CD1c-positive myeloid dendritic cell (primary cell): ENCODE measurements around the gene LBH.

Experiments
- DNase-seq: peaks from one replicate; pipeline ENCODE4 v3.0.0-alpha.2; 2016; ENCODE audit errors: extremely low spot score

The LBH gene

DNA sequence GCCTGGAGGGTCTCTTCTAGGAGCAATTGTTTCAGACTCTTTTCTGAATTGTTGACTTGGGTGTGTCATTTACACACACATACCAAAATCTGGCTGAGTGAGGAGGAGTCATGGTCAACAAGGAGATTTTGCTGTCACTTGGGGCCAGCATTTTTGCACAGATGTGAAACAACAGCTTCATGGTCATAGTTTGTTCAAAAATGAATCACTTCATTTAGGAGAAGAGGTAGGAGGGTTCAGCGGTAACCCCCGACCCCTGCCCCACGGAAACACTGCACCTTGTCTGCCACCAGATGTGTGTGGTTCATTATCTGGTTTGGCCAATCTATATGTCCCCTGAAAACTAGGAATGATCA, 42.2 kb downstream of the LBH start:
- no peak for DNase-seq

DNA sequence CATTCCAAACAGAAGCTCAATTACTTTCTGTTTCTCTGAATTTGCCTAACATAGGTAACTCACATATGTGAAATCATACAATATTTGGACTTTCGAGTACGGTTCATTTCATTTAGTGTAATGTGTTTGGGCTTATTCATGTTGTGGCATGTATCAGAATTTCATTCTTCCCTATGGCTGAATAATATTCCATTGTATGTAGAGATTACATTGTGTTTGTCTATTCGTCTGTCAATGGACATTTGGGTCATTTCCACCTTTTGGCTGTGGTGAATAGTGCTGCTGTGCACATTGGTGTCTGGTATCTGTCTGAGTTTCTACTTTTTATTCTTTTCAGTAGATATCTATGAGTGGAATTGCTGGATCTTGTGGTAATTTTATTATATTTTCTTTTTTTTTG, 43.9 kb downstream of the LBH start:
- no peak for DNase-seq

DNA sequence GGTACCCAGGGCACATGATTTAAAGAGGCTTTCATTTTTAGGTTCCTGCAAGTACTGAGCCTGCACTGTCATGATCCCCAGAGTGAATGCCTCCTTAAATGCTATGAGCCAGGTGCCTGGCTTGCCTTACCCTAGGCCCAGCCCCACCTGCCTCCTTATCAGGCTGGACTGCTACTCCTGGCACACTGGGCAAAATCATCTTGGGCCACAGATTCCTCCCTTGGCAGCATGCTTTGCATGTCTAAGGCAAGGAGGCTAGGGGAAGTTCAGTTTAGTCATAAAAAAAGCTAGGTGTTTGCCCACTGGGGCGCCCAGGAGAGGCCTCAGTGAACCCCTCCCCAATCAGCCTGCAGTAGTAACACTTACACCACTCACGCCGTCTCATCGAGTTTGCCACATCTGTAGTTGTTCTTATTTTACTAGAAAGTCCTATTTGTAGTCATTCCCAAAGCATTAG, 45.1 kb downstream of the LBH start:
- DNase-seq: no peak

DNA sequence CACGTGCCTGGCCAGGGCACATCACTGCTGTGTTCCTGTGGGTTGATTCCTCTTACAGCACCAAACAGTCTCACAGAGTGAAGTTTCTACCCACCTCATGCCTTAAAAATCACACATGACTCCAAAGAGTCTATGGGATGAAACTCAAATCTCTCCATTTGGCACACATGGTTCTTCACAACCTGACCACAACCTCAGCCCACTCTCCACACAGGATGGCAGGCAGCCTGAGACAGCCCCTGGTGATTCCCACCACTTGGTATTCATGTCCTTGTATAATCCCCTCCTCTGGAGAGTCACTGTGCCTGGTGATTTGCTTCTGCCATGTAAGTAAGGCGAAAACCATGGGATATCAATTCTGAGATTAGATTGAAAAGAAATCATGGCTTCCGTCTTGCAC, 46.2 kb downstream of the LBH start:
- DNase-seq: no peak

DNA sequence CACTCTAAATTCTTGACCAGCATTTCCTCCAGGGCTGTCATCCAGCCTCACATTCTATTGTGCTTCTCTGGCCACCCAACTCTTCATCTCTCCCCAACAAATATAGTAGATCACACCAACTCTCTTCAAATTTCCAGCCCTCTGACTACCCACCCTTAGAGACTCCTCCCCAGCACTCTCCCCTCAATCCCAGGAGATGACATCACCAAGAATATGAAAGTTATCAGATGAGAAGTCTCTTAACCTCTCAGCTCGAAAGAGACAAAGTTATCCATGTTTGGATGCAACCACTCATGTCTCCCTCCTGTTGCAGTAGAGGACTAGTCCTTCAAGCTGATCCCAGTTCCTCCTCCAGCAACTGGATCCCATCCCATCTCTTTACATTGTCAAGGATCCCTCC, 47.1 kb downstream of the LBH start:
- no peak for DNase-seq

DNA sequence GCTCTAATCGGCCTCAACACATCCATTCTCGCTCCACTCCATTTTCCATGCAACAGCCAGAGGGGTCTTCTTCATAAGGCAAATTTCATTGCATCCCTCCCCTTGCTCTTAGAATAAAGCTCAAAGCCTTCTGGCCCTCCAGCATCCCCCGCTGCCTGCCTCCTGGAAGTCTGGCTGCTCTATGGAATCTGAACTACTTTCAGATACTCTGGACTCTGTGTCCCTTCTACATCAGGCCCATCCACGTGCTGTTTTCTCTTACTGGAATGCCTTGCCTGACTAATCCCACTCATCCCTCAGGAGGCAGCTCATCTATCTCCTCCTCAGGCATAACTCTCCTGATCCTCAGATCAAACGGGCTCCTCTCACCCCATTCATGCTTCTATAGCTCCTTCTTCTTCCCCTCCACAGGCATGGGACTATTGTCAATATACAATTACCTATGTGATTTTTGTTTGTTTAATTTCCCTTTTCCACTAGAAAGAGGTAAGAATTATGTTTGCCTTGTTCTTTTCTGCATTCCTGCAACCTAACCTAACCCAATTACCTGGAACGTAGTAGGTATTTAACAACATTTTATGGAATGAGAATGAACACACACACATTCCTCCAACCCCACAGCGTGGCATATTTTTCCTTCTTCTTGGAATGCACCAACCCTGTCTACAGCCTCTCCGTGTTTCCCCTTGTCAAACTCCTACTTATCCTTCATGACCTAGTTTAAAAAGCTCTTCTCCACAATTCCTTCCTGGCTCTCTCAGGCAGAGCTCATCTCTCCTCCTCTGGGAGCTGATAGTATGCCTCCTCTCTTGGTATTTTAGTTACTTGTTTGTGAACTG, 49.5 kb downstream of the LBH start:
- no peak for DNase-seq

DNA sequence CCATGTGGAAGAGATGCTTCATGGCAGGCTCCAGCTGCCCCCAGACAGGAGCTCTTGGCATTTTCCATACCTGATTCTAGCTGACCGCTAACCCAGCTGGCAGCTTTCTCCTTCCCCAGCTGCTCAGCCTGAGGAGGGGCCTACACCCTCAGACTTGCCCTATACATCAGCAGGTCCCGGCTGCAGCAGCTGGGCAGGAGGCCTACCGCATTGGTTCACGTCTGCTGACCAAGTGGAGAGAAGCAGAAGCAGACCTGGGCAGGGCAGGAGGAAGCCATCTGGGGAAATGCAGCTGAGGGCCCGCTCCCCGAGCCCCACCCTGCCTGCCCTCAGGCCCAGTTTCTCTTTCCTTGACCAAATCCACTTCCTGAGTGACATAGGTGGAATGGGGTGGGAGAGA, 50.7 kb downstream of the LBH start:
- DNase-seq: no peak

DNA sequence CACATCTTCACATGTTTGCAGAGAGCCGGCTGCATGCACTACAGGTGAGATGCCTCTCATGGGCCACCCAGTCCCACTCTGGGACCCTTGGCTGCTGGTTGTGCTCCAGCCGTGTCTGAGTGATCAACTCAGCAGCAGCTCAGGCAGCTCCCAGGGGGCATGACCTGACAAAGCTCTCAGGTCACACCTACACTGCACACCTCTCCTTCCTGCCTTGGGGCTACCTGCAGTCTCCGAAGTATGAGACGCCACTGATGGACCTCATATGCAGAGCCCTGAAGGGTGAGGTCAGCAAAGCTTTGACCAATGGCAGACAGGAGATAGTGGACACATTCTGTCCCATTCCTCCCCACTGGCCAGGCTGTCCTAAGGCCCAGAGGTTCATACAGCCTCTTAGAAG, 51.4 kb downstream of the LBH start:
- no peak for DNase-seq

DNA sequence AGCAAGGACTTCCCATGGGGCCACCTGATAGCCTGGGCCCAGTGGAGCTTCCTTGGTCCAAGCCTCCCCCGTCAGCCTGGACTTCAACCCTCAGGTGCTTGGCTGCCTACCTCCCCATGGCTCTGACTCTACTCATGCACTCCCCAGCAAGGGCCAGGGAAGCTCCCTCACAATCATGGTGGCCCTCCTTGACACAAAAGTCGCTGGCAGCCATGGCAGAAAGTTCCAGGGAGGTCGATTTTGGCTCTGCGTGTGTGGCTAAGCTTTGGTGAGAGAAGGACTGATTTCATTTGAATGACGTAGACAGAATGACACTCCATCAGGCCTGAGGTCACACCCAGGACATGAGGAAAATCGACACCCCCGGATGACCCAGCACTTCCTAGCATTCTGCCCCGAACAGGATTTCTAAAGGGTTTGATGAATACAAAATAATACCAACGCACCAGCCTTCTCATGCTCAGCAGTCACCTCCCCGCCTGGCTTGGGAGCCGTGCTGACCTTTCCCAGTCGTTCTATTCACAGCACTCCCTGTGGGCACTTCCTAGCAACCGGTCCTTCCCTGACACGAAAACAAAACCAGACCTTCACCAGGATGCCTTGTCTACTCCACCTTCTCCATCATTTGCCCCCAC, 52.7 kb downstream of the LBH start:
- DNase-seq: no peak

DNA sequence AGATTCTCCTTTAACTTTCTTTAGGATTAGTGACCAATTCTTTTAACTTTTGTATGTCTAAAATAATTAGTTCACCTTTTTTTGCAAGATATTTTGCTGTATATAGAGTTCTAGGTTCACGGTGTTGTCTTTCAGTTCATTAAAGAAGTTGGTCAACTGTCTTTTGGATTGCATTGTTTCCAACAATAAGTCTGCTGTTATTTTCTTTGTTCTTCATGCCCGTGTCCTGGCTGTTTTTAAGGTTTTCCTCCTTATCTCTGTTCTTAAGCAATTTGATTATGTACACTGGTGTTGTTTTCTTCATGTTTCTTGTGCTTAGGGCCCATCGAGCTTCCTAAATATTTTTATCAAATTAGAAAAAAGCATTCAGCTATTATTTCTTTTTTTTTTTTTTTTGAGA, 54.4 kb downstream of the LBH start:
- no peak for DNase-seq

DNA sequence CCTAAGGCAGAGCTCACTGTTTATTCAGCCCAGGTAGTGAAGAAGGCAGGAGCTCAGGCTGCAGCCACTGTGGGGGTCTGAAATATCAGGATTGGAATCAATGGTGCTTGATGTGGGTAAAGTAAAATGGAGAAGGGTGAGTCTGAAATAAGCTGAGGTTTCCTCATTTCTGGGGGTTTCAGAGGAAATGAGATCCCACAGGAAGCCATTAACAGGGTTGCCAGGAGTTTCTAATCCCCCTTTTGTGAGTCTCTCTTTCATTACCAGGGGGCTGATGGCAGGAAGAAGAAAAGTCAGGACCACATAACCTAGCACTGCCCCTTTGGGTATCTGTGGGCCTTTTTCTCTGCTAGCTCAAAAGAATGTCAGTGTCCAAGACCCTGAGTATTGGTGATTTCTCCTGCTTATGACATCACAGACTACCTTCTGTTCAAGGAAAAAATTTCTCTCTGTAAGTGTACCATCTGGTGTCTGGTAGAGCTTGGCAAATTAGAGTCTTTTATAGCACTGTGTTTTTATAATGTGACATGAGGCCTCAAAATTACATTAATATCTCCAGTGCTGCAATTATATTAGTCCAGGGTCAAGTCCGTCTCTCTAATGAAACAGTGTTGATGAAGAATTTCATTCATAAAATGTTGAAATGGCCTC, 56.0 kb downstream of the LBH start:
- DNase-seq: peak; percentile 18

DNA sequence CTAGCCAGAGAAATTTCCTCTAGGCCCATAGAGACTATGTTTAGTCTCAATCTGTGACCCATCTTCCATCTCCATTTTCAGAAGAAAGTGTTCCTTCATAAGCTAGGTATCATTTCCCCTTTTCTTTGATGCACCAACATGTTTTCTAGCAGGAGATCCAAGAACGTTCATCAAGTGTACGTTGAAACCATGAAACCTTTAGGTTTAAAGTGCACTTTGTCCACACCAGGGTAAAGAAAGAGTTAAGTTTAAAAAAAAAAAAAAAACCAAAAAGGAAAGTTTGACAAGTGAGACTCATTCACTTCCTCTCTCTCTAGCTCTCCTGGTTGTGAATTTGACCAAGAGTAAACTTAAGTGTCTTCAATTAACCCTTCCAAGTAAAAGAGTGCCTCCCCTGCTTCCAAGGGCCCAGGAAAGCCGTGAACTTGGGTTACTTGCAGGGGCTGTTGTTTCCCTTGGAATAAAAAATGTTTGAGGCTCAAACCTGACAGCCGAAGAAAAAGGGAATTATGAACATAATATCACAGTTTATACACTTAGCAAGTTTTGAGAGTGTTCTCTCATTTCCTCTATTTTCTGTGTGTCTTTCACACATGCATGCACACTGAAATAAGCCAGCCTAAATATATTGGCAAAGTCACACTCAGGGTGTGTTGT, 56.7 kb downstream of the LBH start:
- DNase-seq: peak; percentile 47

DNA sequence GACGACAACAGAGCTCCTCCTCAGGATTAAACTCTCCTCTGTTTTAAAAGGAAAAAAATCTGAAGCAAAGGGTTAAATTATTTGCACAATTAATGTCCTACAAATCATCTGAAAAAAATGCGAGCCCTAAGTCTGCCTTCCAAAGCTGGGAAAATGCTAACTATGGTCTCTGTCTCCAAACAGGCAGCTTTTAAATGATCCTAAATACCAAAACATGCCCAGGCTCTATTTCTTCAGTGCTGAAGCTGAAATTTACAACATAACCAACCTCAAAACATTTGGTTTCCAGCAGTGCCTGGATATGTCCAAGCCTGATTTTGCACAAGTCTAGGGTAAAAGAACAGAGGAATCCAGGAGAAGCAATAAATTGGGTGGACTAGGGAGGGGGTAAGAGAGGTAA, 57.2 kb downstream of the LBH start:
- no peak for DNase-seq

DNA sequence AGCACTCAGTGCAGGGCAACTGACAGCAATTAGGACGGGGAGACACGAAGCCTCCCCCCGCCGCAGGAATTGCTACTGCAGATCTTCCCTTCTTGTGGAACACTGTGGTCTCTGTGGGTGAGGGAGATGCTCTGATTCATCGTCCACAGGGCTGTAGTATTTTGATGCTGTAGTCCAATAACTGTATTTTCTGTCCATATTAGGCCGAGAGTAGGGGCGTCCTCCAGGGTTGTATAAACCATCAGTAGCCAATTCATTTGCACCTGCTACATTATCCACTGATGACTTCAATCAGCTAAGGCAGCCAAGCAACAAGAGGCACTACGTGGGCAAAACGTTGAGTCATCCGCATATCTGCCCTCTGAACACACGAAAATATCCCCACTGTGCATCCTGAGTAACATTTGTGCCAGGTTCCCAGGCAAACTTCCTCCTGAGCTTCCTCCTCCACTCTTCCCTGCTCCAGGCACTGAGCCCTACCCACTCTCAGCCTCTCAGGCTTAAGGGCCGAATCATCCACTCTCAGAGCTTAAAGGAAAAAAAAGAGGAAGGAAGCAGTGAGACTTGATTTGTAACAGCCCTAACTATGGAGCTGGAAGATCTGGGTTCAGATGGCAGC, 62.1 kb downstream of the LBH start:
- DNase-seq: peak; percentile 70

DNA sequence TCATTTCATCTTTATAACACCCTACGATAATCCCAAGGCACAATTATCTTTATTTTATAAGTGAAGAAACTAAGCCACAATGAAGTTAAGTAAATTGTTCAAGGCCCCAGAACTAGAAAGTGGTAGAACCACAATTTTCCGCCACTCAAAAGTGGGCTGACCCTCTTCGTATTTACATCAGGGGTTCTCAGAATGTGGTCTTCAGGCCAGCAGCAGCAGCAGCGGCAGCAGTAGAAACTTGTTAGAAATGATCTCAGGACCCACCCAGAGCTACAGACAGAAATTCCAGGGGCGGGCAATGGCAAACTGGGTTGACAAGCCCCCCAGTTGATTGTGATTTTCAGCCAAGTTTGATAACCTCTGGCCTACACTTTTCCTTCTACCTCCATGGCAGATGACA, 62.8 kb downstream of the LBH start:
- DNase-seq: no peak

DNA sequence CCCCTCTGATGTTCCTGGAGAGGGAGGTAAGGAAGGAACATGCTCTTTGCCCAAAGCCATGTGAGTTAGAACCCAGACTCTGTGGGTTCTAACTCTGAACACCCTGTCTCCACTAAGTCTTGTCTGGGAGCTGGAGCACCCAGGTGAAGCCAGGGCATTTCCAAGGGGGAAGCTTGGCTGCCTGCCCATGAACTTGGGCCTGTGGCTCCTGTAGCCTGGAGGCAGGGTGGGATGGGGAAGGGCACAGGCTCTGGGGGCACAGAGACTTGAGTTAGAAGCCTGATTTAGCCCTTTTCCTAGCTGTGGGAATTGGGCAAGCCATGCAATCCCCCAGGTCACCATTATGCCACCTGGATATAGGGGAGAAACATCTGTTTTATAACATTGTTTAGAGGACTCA, 65.2 kb downstream of the LBH start:
- DNase-seq: no peak

DNA sequence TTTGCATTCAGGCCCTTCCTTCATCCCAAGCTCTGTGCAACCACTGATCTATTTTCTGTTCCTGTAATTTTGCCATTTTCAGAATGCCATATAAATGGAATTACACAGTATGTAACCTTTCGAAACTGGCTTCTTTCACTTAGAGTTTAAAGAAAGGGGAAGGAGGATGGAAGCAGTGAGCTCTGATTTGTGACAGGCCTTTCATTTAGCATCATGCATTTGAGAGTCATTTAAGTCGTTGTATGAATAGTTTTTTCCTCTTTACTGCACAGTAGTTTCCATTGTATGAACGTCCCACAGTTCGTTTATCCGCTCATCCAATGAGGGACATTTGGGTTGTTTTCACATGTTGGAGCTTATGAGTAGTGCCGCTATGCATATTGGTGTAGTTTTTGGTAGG, 67.0 kb downstream of the LBH start:
- DNase-seq: peak; percentile 57

DNA sequence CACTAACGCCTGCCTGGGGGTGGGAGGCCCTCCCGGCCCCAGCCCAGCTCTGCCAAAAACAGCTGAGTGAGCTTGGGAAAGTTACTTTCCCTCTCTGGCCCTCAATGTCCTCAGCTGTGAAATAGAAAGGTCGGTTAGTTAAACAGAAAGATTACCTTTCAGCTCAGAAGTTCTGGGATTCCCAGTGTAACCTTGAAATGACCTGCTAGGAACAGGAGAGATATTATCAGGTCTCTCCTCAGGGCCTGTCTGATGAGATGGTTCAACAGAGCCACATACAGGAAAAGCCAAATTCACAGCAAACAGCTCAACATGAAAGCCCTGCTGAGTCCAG, 68.8 kb downstream of the LBH start:
- DNase-seq: no peak

DNA sequence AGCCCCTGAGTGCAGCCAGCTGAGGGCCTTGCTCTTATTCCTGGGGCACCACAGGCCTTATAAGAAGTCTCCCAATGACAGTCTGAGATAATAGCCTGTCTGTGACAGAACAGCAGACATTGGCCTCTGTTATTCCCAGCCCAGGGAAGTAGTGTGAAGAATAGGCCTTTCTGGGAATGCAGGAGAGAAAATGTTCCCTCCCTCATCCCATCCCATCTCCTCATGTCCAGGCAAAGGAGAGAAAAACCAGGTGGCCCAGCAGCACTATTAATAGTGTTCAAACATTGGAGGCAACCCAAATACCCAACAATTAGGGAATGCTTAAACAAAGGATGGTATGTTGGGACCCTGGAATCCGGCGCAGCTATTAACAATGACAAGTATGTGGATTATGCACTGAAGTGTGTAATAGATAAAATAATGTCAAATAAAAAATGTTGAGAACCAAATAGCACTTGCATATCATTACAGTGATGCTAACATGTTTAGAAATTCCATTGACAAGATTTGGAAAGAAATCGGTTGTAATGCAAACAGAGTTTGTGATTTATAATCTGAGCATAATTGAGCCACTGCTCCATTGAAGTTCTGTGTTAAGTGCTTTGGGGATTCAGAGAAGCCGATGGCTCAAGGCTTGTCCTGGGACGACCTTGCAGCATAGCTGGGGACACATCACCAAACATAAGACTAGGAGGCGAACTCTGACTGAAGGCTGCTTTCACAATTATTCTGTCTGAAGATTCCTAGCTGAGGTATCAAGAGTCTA, 69.3 kb downstream of the LBH start:
- no peak for DNase-seq

DNA sequence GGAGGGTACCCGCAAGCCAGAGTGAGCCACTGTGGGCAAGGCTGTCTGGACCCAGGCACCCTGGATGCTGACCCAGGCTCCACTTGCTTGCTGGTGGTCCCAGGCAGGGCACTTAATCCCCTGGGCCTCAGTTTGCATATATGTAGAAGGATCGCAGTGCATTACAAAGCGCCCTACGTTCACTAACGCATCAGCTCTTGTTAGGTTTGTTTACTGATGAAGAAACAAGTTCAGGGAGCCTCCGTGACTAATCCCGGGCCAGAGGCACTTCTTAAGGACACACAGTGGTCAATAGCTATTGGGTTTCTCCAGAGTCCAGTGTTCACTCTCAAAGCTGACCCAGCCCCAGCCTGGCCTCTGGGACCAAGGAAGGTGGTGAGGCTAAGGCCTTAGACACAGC, 70.2 kb downstream of the LBH start:
- no peak for DNase-seq

DNA sequence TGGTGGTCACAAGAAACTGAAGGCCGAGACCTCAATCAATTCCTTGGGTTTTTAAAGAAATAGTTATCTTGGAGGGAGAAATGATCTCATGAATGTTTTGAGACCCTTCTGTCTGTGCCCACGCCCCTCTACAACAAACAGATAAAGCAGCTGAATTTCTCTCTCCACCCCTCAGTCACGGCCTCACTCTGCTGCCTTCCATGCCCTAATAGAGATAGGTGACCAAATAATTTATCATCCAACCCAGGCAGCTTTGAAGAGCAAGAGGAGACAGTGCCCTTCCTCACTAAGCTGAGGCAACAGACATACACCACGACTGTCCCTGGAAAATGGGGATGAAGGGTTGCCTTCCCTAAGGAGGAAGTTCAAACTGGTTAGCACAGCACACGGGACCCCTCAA, 71.2 kb downstream of the LBH start:
- no peak for DNase-seq

DNA sequence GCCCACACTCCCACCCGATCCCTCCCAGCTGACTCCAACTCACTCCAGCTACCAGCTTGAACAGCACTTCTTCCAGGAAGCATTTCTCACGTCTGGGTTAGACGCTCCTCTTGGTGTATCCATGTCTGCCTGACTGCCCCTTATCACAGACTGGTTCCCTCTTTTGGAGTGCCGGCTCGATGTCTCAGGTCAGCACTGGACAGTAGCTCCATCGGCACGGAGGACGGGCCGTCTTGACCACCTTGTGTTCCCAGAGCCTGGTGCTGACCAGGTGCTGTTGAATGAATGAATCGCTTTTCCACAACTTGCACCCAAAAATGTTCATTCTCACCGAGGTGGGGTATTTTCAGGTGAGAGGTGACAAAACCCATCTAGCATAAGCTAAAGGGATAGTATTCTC, 71.8 kb downstream of the LBH start:
- no peak for DNase-seq
